Duodenal mucosa (tissue), 2 donors: ENCODE measurements around the gene GTSF1L.

Experiments
- H3K27ac ChIP-seq: one replicate; pipeline ENCODE4 v1.7.0; 2013; ENCODE audit warnings: low read depth, low read length
- H3K27me3 ChIP-seq, 2 donors: one replicate each; pipeline ENCODE4 v1.7.0; 2013; ENCODE audit warnings: low read length in 2 of 2, control low read depth in 1 of 2; ENCODE audit not compliant: insufficient read depth in 2 of 2, control insufficient read depth in 1 of 2
- H3K36me3 ChIP-seq, 2 donors: one replicate each; pipeline ENCODE4 v1.7.0; 2013; ENCODE audit warnings: low read length in 2 of 2, control low read depth in 1 of 2; ENCODE audit not compliant: insufficient read depth in 2 of 2, control insufficient read depth in 1 of 2
- H3K4me1 ChIP-seq, 2 donors: one replicate each; pipeline ENCODE4 v1.7.0; 2013; ENCODE audit warnings: low read length in 2 of 2, control low read depth in 1 of 2; ENCODE audit not compliant: insufficient read depth in 2 of 2, control insufficient read depth in 1 of 2
- H3K4me3 ChIP-seq, 2 donors: one replicate each; pipeline ENCODE4 v1.7.0; 2013; ENCODE audit warnings: low read length in 2 of 2, low read depth in 1 of 2
- H3K9ac ChIP-seq, 2 donors: one replicate each; pipeline ENCODE4 v1.7.0; 2013; ENCODE audit warnings: low read length in 2 of 2, low read depth in 1 of 2
- H3K9me3 ChIP-seq, 2 donors: one replicate each; pipeline ENCODE4 v1.7.0; 2013; ENCODE audit warnings: low read length in 2 of 2, control low read depth in 1 of 2; ENCODE audit not compliant: control insufficient read depth in 1 of 2

The GTSF1L gene

GRCh38 chr20:43726811-43727338 lies at the start of gene GTSF1L:
GTSF1L (minus strand) TSS chr20:43727002; CDS start chr20:43726694, 308 bp downstream.
- Histone ChIP-seq H3K9me3 (no peaks in the 10 kb centered on the region), H3K4me1 (no peaks in the 10 kb centered on the region), H3K27ac (no peak within 1 kb of the TSS), H3K9ac (no peak within 1 kb of the TSS), H3K27me3 (no peaks in the 10 kb centered on the region), H3K4me3 (no peak within 1 kb of the TSS), H3K36me3 (no peaks in the 10 kb centered on the region)

GRCh38 chr20:43774754-43775153 lies 48.0 kb upstream of the GTSF1L start:
- Histone ChIP-seq H3K9ac (no peak overlapping the region), H3K27ac (no peak overlapping the region), H3K4me1 (no peaks in the 10 kb centered on the region), H3K9me3 (peaks cover 4 to 10% of the 10 kb centered on the region in 2 donors), H3K4me3 (no peak overlapping the region), H3K27me3 (peaks cover 0 to 4% of the 10 kb centered on the region in 2 donors), H3K36me3 (no peaks in the 10 kb centered on the region)

- no peak overlapping the region for H3K9ac ChIP-seq
- no peak overlapping the region for H3K27ac ChIP-seq
- no peaks in the 10 kb centered on the region for H3K36me3 ChIP-seq
- H3K27me3 ChIP-seq = peaks cover 12% of the 10 kb centered on the region in 2 donors
- H3K4me3 ChIP-seq = no peak overlapping the region
- no peaks in the 10 kb centered on the region for H3K4me1 ChIP-seq
- no peaks in the 10 kb centered on the region for H3K9me3 ChIP-seq
Measured at GRCh38 chr20:43771503-43772190, 44.8 kb upstream of the GTSF1L start.

GRCh38 chr20:43770342-43770741 lies 43.5 kb upstream of the GTSF1L start:
- H3K27me3 ChIP-seq = peaks cover 16 to 23% of the 10 kb centered on the region in 2 donors
- H3K9ac ChIP-seq = no peak overlapping the region
- H3K4me1 ChIP-seq = no peaks in the 10 kb centered on the region
- no peak overlapping the region for H3K27ac ChIP-seq
- H3K4me3 ChIP-seq = no peak overlapping the region
- no peaks in the 10 kb centered on the region for H3K9me3 ChIP-seq
- H3K36me3 ChIP-seq = no peaks in the 10 kb centered on the region

- no peak overlapping the region for H3K9ac ChIP-seq
- H3K4me3 ChIP-seq = no peak overlapping the region
- no peaks in the 10 kb centered on the region for H3K36me3 ChIP-seq
- peaks cover 12 to 23% of the 10 kb centered on the region in 2 donors for H3K27me3 ChIP-seq
- no peaks in the 10 kb centered on the region for H3K9me3 ChIP-seq
- H3K4me1 ChIP-seq = no peaks in the 10 kb centered on the region
- H3K27ac ChIP-seq = no peak overlapping the region
Measured at GRCh38 chr20:43767686-43768474, 41.1 kb upstream of the GTSF1L start.

- Histone ChIP-seq H3K4me1 (no peaks in the 10 kb centered on the region), H3K9me3 (no peaks in the 10 kb centered on the region), H3K27ac (no peak overlapping the region), H3K4me3 (no peak overlapping the region), H3K27me3 (peaks cover 12 to 23% of the 10 kb centered on the region in 2 donors), H3K36me3 (no peaks in the 10 kb centered on the region), H3K9ac (no peak overlapping the region)
Measured at GRCh38 chr20:43766917-43767316, 40.1 kb upstream of the GTSF1L start.

GRCh38 chr20:43766385-43766784 lies 39.6 kb upstream of the GTSF1L start:
- Histone ChIP-seq H3K4me1 (no peaks in the 10 kb centered on the region), H3K36me3 (no peaks in the 10 kb centered on the region), H3K27me3 (peaks cover 12 to 23% of the 10 kb centered on the region in 2 donors), H3K27ac (no peak overlapping the region), H3K9ac (no peak overlapping the region), H3K9me3 (no peaks in the 10 kb centered on the region), H3K4me3 (no peak overlapping the region)

GRCh38 chr20:43765916-43766315 lies 39.1 kb upstream of the GTSF1L start:
- H3K27ac ChIP-seq = no peak overlapping the region
- H3K4me1 ChIP-seq = no peaks in the 10 kb centered on the region
- H3K27me3 ChIP-seq = peaks cover 12 to 23% of the 10 kb centered on the region in 2 donors
- no peaks in the 10 kb centered on the region for H3K9me3 ChIP-seq
- no peak overlapping the region for H3K4me3 ChIP-seq
- no peaks in the 10 kb centered on the region for H3K36me3 ChIP-seq
- no peak overlapping the region for H3K9ac ChIP-seq

- no peaks in the 10 kb centered on the region for H3K9me3 ChIP-seq
- H3K27ac ChIP-seq = no peak overlapping the region
- H3K9ac ChIP-seq = no peak overlapping the region
- H3K4me3 ChIP-seq = no peak overlapping the region
- no peaks in the 10 kb centered on the region for H3K36me3 ChIP-seq
- peaks cover 12 to 23% of the 10 kb centered on the region in 2 donors for H3K27me3 ChIP-seq
- H3K4me1 ChIP-seq = no peaks in the 10 kb centered on the region
Measured at GRCh38 chr20:43762911-43763310, 36.1 kb upstream of the GTSF1L start.
